DMS 273 (cell line): ENCODE results near the gene BOC.

Experiments used
- DNase-seq: peaks from one replicate; lab custom pipeline; 2025; ENCODE audit not compliant: unreplicated experiment; lab: John Stamatoyannopoulos, UW

The BOC gene

DNA sequence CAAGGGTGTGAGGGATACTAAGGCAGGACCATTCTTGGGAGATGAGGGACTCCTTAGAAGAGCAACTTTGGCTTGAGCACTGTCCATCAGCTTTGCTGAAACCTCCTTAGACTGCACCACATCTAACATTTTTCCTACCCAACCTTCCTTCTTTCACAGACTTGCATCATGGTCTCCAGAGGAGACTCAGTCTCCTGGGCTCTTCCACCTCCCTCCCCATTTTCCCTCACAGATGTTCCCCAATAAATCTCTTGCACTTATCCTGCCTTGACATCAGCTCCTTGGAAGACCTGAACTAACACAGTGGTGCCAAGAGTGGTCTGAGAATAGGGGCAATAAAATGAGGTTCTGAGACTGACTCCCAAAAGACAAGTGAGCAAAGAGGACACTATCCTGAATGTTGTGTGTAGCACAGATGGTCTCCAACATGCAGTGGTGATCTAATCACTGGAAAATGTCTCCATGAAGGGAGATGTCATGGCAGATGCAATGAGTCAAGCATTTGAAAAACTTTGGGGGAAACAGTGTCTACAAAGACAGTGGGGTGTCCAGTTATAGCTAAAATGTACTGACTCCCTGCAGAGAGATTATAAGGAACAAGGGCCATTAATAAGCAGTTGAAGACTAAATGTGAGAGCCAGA is 26.0 kb upstream of the BOC start:
- peak; percentile 65 for DNase-seq

- DNase-seq, result peak; percentile 76
Measured at GRCh38 chr3:113186566-113186965, 24.8 kb upstream of the BOC start.

DNA sequence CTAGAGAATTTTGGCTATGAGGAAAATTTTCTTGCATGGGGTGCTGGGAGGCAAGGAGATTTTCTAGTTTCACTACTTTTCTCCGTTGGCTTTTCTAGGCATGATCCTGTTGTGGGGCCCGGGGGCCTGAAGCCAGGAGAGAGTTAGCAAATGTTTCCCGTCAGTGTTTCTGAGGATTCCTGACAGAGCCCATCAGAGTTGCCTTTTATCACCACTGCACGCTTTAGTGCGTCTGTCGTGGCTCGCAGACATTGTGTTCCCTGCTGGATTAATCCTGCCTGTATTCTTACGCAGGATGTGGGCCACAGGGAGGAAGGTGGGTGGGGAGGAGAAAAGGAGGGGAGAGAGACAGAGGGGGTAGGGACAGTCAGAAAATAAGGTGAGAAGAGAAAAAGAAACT is 18.1 kb upstream of the BOC start:
- no peak for DNase-seq

- no peak for DNase-seq
Measured at GRCh38 chr3:113193719-113194118, 17.6 kb upstream of the BOC start.

GRCh38 chr3:113194823-113195401 is 16.4 kb upstream of the BOC start:
- DNase-seq, result peak; percentile 72

DNA sequence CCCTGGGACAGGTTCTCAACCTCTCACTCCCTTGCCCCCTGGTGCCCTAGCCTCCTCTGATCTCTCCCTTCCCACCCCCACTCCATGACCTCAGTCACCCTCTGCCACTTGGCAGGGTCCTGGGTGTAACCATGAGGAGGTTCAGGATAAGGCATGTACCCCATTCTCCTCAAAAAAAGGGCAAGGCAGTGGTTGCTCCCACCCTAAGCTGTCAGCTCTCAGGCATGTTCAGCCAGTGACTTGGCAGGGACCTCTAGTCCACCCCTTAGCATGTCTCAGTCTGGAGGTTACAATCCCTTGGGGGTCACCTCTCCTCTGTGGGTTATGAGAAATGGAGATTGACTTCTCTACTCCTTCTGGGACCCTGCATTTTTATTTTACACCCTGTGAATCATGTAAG is 11.0 kb upstream of the BOC start:
- no peak for DNase-seq

- no peak for DNase-seq
Measured at GRCh38 chr3:113200946-113201345, 10.4 kb upstream of the BOC start.

GRCh38 chr3:113204371-113204770 is 7.0 kb upstream of the BOC start:
- DNase-seq, result peak; percentile 28

GRCh38 chr3:113205481-113205880 is 5.9 kb upstream of the BOC start:
- no peak for DNase-seq

DNA sequence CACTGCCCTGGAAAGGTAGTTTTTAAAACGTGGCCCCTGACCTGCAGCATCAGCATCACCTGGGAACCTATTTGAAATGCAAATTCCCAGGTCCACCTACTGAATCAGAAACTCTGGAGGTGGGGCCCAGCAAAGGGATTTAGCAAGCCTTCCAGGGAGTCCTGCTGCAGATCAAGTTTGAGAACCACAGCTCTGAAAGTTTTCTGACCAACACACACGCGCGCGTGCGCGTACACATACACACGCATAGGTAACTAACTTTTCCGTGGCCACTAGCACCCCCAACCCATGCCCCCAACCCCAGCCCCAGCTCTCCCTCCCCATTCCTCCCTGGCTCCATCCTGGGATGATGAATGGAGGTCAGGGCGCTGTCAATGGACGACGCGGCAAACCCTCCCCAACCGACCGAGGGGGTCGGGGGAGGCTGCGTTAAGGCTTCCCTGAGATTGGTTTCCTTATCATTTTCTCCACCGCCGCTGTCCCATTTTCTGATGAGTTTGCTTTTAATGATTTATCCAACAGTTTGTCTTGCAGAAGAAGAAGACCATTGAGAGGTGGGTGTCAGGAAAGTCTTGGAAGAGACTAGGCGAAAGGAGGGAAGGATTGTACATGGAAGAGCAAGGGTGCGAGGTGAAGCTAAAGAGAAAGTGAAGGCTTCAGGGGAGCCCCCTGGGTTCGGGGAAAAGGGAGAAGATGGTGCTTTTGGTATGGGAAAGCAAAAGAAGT is 590 bp upstream of the BOC start:
- peak; percentile 58 for DNase-seq

DNA sequence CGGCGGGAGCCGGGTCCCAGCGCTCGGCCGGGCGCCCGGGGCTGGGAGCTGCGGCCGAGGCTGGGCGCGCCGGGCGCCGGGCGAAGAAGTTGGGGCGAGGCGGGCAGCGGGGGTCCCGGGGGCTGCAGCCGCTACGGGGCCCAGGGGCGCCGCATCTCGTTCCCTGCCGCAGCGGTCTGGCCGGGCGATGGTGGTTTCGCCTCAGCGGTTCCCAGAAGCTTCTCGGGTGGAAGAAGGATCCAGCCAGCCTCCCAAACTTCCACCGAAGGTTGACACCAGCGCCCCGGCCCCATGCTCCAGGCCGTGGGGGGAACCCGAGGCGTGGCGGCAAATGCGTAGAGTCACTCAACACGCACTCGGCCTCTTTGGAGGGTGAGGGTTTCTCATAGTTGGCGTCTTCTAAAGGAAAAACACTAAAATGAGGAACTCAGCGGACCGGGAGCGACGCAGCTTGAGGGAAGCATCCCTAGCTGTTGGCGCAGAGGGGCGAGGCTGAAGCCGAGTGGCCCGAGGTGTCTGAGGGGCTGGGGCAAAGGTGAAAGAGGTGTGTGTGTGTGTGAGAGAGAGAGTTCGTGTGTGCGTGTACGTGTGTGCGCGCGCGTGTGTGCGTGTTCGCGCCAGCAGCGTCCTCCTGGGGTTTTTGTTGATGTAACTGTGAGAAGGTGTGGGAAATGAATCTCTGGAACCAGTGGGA is 940 bp downstream of the BOC start:
- peak; percentile 81 for DNase-seq

DNA sequence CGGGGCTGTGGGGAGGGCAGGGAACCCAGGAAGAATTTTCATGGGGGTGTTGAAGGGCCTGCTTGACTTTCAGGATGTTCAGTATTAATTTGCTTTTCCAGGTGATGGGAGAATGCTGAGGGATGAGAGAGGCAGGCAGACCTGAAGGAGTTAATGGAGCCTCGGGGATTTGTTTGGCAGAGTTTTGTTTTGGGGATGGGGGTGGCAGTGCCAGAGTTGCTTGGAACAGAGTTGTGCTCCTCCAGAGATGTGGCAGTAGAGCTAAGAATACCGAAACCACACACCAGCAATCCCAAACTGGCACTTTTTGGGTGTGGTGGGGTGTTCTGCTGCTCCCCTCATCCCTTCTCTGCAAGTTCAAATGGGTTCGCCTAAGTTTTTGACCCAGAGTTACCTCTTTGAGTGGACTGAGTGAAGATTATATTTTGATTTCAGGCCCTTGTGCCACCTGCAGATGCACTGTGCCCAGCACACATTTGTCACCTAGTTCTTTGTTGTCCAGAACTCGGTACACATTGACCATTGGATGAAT is 1.6 kb downstream of the BOC start:
- peak; percentile 61 for DNase-seq

- DNase-seq, result peak; percentile 32
Measured at GRCh38 chr3:113213896-113214587, 2.7 kb downstream of the BOC start.

DNA sequence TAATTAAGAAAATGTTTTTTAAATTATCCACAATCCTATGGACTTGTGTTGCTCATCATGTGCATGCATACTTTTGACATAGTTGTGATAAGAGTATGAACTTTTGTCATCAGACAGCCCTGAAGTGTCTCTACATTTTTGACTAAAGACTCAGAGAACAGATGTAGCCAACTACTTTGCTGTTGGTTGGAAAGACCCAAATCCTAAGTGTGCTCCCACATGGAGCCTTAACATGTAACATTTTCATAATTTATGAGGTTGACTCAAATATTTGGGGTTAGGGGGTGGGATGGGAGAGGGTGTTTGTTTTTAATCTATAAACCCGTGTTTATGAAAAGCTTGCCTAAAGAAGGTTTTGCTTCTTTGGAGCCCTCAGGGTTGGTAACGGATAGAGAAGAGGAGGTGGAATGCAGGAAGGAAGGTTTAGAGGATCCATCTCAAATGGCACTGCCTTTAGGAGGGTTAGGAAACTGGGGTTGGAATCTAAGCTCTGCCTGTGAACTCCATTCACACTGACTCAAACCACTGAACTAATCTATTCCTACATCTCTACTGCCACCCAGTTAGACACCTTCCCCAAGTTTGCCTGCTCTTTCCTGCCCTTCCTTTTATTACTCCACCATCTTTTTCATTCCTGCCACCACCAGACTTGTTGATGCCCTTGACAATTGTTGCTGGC is 3.7 kb downstream of the BOC start:
- no peak for DNase-seq

DNA sequence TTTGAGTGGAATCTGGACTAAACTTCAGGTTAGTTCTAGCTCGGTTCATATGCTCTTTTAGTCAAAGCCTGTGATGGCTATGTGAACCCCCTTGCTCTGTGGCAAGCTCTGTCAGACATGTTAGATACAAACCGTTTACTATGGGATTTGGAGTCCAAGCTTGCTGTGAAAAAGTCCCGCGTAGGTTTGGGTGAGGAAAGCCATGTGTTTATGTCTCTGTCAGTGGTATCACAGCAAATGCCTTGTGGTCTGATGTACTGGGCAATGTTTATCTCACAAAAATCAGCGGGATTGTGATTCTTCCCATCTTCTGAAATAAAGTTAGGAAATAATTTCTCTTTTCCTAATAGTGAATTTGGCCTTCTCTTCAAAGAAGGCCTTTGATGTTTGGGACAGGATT is 5.0 kb downstream of the BOC start:
- no peak for DNase-seq

- DNase-seq, result no peak
Measured at GRCh38 chr3:113218011-113218680, 6.8 kb downstream of the BOC start.

DNA sequence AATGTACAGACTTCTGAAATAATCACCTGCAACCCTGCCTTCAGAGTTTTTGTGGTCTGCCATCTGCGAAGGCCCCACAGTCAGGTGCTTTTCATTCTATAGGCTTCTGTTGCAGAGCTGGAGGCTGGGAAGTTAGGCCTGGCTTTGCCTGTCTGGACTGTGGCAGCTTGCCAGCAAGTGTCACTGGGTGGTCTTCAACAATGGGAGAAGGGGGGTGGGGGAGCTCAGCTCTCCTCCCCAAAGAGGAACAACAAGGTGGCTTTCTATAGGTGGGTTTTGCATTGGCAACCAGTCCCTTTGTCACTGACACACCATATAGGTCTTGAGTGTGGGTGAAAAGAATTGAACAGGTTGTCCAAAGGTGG is 7.3 kb downstream of the BOC start:
- no peak for DNase-seq

- no peak for DNase-seq
Measured at GRCh38 chr3:113219605-113220300, 8.4 kb downstream of the BOC start.

DNA sequence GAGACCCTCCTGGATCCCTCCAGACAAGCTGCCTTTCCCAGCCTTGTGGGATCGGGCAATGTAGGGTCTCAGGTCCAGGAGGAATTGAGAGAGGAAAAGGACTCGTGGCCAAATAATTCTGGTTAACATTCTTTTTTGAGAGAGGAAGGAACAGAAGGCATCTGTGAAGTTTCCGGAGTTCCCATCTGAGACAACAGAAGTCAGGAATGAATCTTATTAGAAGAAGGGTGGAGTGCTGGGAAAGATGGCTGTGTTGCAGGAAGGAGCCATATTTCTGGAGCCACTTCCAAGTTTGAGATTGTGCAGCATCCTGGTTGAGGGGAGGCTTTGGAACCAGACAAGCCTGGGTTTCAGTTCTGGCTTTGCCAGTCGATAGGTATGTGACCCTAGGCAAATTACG is 9.4 kb downstream of the BOC start:
- DNase-seq, result no peak
